ENCODE results near the gene ASIC4. TPM values are rescaled to one million over a fixed set of nuclear protein-coding genes. Genes with fewer than 3 reads are reported as not detected.

Gene ASIC4
- total and polyA plus RNA-seq, 9 of the 15 experiments (the other 6 are each of a cell fraction or from before 2014, with no cell fraction given): 0.07 to 19.2 (median 4.8) TPM

GRCh38 chr2:219514196-219514761 is at the start of gene ASIC4 (continued):
- peak; percentile 93 to 96 for TF ChIP-seq MNT (conservative IDR thresholded peaks at IDR 0.05)
- TF ChIP-seq ETS2 (tag; IDR thresholded peaks at IDR 0.05; ENCODE audit: borderline replicate concordance, poor library complexity, severe bottlenecking): no peak
- TF ChIP-seq LEF1 (IDR thresholded peaks at IDR 0.05): peak; percentile 92
- TF ChIP-seq ZNF609 (CRISPR knock-in tag; IDR thresholded peaks at IDR 0.05; ENCODE audit: borderline replicate concordance): peak; percentile 79; the same call in 1 of the 2 replicates
- peak; percentile 94 to 97 for TF ChIP-seq MAZ (CRISPR knock-in tag; conservative IDR thresholded peaks at IDR 0.05 in 1 of 2, IDR thresholded peaks at IDR 0.05 in 1 of 2)
- no peak for TF ChIP-seq ZNF224 (CRISPR knock-in tag; IDR thresholded peaks at IDR 0.05)
- peak; percentile 91 for TF ChIP-seq DACH1 (IDR thresholded peaks at IDR 0.05; ENCODE audit: partially characterized antibody)
- peak; percentile 83; the same call in 1 of the 2 replicates for TF ChIP-seq SMAD3 (CRISPR knock-in tag; conservative IDR thresholded peaks at IDR 0.05)
- no peak; the same call in 1 of the 2 replicates for TF ChIP-seq AFF4 (CRISPR knock-in tag; IDR thresholded peaks at IDR 0.05)
- peak; percentile 79 for TF ChIP-seq RB1 (IDR thresholded peaks at IDR 0.05; ENCODE audit: low read depth)
- TF ChIP-seq HNRNPH1 (optimal IDR thresholded peaks at IDR 0.05; ENCODE audit: low read depth, low read length): no peak
- TF ChIP-seq, protein P1, sequence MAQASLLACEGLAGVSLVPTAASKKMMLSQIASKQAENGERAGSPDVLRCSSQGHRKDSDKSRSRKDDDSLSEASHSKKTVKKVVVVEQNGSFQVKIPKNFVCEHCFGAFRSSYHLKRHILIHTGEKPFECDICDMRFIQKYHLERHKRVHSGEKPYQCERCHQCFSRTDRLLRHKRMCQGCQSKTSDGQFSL (CRISPR knock-in tag; IDR thresholded peaks at IDR 0.05): peak; percentile 47; the same call in 1 of the 2 replicates
- TF ChIP-seq, protein P1 (tag; IDR thresholded peaks at IDR 0.05): no peak
- no peak for TF ChIP-seq ZNF165 (CRISPR knock-in tag; IDR thresholded peaks at IDR 0.05; ENCODE audit: borderline replicate concordance)
- no peak for TF ChIP-seq XRCC3 (IDR thresholded peaks at IDR 0.05)
- no peak for TF ChIP-seq HNRNPLL (IDR thresholded peaks at IDR 0.05; ENCODE audit: low read depth, low read length, poor library complexity, severe bottlenecking)

All from K562 (cell line).